Measurements from ENCODE around the gene ZNF683.

The ZNF683 gene

GRCh38 chr1:26315874-26316850 lies 56.4 kb downstream of the ZNF683 start:
- peaks cover 49% of the 10 kb centered on the region for H3K4me1 ChIP-seq (ENCODE audit: control insufficient read depth, insufficient read depth, low read length, poor library complexity, severe bottlenecking)
- peaks cover 11% of the 10 kb centered on the region for H3K36me3 ChIP-seq (ENCODE audit: control insufficient read depth, insufficient read depth, low read length)
- peak overlapping the region; percentile 74 for H3K27ac ChIP-seq (ENCODE audit: insufficient read depth, low read length, poor library complexity, severe bottlenecking)
- H3K9me3 ChIP-seq (ENCODE audit: control insufficient read depth, low read length), result no peaks in the 10 kb centered on the region
- DNase-seq, result no peak
- H3K27me3 ChIP-seq (replicated peaks; ENCODE audit: control insufficient read depth, insufficient read depth, low read length, poor library complexity, severe bottlenecking), result no peaks in the 10 kb centered on the region
- no peak overlapping the region for H3K4me3 ChIP-seq (ENCODE audit: insufficient read depth, low read depth, low read length, poor library complexity, severe bottlenecking)

GRCh38 chr1:26314501-26314900 lies 58.0 kb downstream of the ZNF683 start:
- Histone ChIP-seq H3K9me3 (ENCODE audit: control insufficient read depth, low read length) (no peaks in the 10 kb centered on the region), H3K27me3 (replicated peaks; ENCODE audit: control insufficient read depth, insufficient read depth, low read length, poor library complexity, severe bottlenecking) (no peaks in the 10 kb centered on the region), H3K4me1 (ENCODE audit: control insufficient read depth, insufficient read depth, low read length, poor library complexity, severe bottlenecking) (peaks cover 37% of the 10 kb centered on the region), H3K36me3 (ENCODE audit: control insufficient read depth, insufficient read depth, low read length) (no peaks in the 10 kb centered on the region), H3K27ac (ENCODE audit: insufficient read depth, low read length, poor library complexity, severe bottlenecking) (no peak overlapping the region), H3K4me3 (ENCODE audit: insufficient read depth, low read depth, low read length, poor library complexity, severe bottlenecking) (no peak overlapping the region)
- DNase-seq, result no peak

All from effector memory CD4-positive, alpha-beta T cell (primary cell).